ENCODE results near the gene ATF7IP2.

GRCh38 chr16:10526962-10527361, 141.1 kb downstream of the ATF7IP2 start:
- TF ChIP-seq CTCF (IDR thresholded peaks at IDR 0.05) (no peak), POLR2A (IDR thresholded peaks at IDR 0.05) (no peak), POLR2AphosphoS5 (IDR thresholded peaks at IDR 0.05) (no peak), EP300 (IDR thresholded peaks at IDR 0.05) (no peak)

Measured in sigmoid colon (tissue), 4 donors.